HL-60 (cell line): Measurements from ENCODE around the gene CERS6.

ENCODE experiments used
- DNase-seq, 2 experiments: peaks; one replicate each; pipeline ENCODE4 v3.0.0-alpha.2; 2010 to 2020; ENCODE audit warnings: low read depth in 1 of 2, low spot score in 1 of 2
- H3K27ac ChIP-seq: fragments of 250-450 bp; sonication (Bioruptor Pico); replicated peaks from 2 replicates; pipeline ENCODE4 v1.5.1; 2020; ENCODE audit warnings: mild to moderate bottlenecking, moderate library complexity
- H3K27me3 ChIP-seq: fragments of 250-450 bp; sonication (Bioruptor Pico); 2 replicates; pipeline ENCODE4 v1.5.1; 2021; ENCODE audit warnings: mild to moderate bottlenecking, moderate library complexity; ENCODE audit not compliant: insufficient read depth, poor library complexity, severe bottlenecking
- H3K4me3 ChIP-seq: replicated peaks from 2 replicates; pipeline ENCODE4 v1.5.1; 2011; ENCODE audit warnings: mild to moderate bottlenecking, control low read depth, low read length; ENCODE audit not compliant: insufficient read depth
- CTCF ChIP-seq: IDR thresholded peaks from one replicate; pipeline ENCODE4 v1.5.1; 2011; ENCODE audit warnings: low read length, control low read depth, inconsistent platforms; ENCODE audit not compliant: insufficient read depth
- GABPA ChIP-seq: IDR thresholded peaks from 2 replicates; pipeline ENCODE4 v1.6.1; 2012; ENCODE audit warnings: low read depth
- POLR2AphosphoS5 ChIP-seq: IDR thresholded peaks from 2 replicates; pipeline ENCODE4 v1.6.1; 2012; ENCODE audit warnings: low read depth
- REST ChIP-seq: IDR thresholded peaks from 2 replicates; pipeline ENCODE4 v1.6.1; 2012; ENCODE audit warnings: low read depth; ENCODE audit not compliant: insufficient replicate concordance
- SPI1 ChIP-seq: IDR thresholded peaks from 2 replicates; pipeline ENCODE4 v1.6.1; 2012; ENCODE audit warnings: low read depth, mild to moderate bottlenecking, borderline replicate concordance

Gene CERS6

GRCh38 chr2:168692132-168692744 lies 236.2 kb downstream of the CERS6 start:
- no peak for DNase-seq
- TF ChIP-seq GABPA = no peak
- TF ChIP-seq CTCF = no peak
- TF ChIP-seq POLR2AphosphoS5 = no peak
- no peak for TF ChIP-seq SPI1
- TF ChIP-seq REST = no peak
- Histone ChIP-seq H3K27me3 (no peaks in the 10 kb centered on the region), H3K27ac (no peak overlapping the region), H3K4me3 (no peak overlapping the region)

- no peak overlapping the region for H3K4me3 ChIP-seq
- no peak for DNase-seq
- no peak for TF ChIP-seq REST
- no peak for TF ChIP-seq SPI1
- no peak for TF ChIP-seq POLR2AphosphoS5
- no peak for TF ChIP-seq CTCF
- TF ChIP-seq GABPA = no peak
- no peak overlapping the region for H3K27ac ChIP-seq
- H3K27me3 ChIP-seq = no peaks in the 10 kb centered on the region
These were observed 238.1 kb downstream of the CERS6 start for GRCh38 chr2:168694173-168694572.

- no peak for DNase-seq
- Histone ChIP-seq H3K27me3 (no peaks in the 10 kb centered on the region), H3K27ac (no peak overlapping the region), H3K4me3 (no peak overlapping the region)
- TF ChIP-seq GABPA (no peak), CTCF (no peak), SPI1 (no peak), REST (no peak), POLR2AphosphoS5 (no peak)
These were observed 238.8 kb downstream of the CERS6 start for GRCh38 chr2:168694866-168695265.
